GM12892 (cell line): Measurements from ENCODE around the gene CHST3.
"Not testable (repeated sequence)": the region's sequence is repeated elsewhere in the genome, so short reads cannot be mapped to it uniquely, and the experiment has no call there.

ENCODE experiments used
- DNase-seq: peaks from one replicate; pipeline ENCODE4 v3.0.0; 2011; ENCODE audit not compliant: insufficient read length
- FAIRE-seq: peaks from 2 replicates; lab custom pipeline; 2011; peaks lifted over from hg19 to GRCh38; lab: Jason Lieb, UNC
- POLR2A ChIP-seq: IDR thresholded peaks from 2 replicates; pipeline ENCODE4 v1.6.1; 2011; ENCODE audit warnings: low read depth, low read length, control low read depth
- POLR2AphosphoS5 ChIP-seq: IDR thresholded peaks from 2 replicates; pipeline ENCODE4 v1.6.1; 2011; ENCODE audit warnings: low read depth, low read length, control low read depth
- TAF1 ChIP-seq: IDR thresholded peaks from 2 replicates; pipeline ENCODE4 v1.6.1; 2011; ENCODE audit warnings: low read depth, mild to moderate bottlenecking, control low read depth, low read length, borderline replicate concordance

Gene CHST3

DNA sequence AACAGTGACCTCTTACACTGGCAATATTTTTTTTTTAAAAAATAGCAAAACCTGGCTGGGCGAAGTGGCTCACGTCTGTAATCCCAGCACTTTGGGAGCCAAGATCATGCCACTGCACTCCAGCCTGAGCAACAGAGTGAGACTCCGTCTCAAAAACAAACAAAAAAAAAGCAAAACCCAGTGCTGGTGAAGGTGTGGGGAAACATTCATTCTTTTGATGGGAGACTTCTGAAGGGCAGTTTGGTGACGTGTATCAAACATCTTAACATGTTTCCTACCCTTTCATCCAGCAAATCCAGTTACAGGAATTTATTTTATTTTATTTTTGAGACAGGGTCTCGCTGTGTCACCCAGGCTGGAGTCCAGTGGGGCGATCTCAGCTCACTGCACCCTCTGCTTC lies 58.0 kb downstream of the CHST3 start:
- FAIRE-seq, result no peak
- TF ChIP-seq POLR2A (no peak), POLR2AphosphoS5 (no peak), TAF1 (no peak)
- DNase-seq, result no peak

DNA sequence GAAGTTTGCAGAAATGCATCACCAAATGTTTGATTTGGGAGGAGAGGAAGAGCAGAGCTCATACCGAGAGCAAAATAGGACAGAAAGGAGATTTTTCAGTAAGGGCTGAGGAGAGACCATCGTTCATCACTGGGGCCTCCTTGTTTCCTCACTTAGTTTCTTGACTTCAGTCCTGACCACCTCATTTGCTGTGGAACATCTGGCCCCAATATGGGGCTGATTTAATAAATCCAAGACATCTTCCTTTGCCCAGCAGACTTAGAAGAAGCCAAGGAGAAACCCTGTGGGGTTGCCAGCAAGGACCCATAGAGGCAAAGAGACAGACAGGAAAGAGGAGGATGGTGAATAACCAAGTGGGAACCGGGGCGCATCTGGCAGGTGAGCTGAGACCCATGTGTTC lies 60.4 kb downstream of the CHST3 start:
- FAIRE-seq, result no peak
- TF ChIP-seq POLR2A, result no peak
- TF ChIP-seq POLR2AphosphoS5, result no peak
- TF ChIP-seq TAF1, result no peak
- DNase-seq, result no peak

DNA sequence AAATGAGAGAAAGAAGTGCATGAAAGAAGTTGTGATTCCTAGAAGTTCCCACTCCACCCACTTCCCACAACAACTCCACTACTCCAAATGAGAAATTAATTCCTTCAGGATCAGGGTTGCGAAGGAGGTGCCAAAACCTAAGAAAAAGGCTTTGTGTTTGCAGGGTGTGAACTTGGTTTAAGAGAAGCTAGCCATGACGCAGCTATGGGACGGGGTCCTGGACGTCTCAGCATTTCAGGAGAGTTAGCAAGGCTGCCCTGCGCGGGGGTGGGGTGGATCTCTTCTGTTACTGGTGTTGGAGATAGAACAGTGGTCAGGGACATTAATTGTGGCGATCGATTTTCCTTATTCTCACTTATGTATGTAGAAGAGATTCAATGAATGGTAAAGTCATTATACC lies 61.2 kb downstream of the CHST3 start:
- no peak for TF ChIP-seq POLR2AphosphoS5
- no peak for TF ChIP-seq TAF1
- TF ChIP-seq POLR2A, result no peak
- FAIRE-seq (no peak), DNase-seq (no peak)

DNA sequence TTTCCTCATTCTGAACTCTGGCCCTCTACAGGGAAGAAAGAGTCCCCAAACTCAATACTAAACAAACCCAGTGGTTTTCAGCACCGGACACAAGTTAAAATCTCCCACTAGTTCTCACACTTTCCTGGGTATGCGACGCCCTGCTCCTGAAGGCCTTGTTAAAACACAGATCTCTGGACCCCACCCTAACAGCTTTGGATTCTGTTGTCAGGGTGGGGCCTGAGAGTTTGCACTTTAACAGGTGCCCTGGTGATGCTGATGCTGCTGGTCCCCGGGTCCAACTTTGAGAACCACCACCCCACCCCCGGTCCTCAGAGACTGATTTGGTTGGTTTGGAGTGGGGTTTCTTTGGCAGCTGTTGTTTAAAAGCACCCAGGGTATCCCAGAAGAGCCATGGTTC lies 61.6 kb downstream of the CHST3 start:
- DNase-seq (no peak), FAIRE-seq (no peak)
- no peak for TF ChIP-seq TAF1

DNA sequence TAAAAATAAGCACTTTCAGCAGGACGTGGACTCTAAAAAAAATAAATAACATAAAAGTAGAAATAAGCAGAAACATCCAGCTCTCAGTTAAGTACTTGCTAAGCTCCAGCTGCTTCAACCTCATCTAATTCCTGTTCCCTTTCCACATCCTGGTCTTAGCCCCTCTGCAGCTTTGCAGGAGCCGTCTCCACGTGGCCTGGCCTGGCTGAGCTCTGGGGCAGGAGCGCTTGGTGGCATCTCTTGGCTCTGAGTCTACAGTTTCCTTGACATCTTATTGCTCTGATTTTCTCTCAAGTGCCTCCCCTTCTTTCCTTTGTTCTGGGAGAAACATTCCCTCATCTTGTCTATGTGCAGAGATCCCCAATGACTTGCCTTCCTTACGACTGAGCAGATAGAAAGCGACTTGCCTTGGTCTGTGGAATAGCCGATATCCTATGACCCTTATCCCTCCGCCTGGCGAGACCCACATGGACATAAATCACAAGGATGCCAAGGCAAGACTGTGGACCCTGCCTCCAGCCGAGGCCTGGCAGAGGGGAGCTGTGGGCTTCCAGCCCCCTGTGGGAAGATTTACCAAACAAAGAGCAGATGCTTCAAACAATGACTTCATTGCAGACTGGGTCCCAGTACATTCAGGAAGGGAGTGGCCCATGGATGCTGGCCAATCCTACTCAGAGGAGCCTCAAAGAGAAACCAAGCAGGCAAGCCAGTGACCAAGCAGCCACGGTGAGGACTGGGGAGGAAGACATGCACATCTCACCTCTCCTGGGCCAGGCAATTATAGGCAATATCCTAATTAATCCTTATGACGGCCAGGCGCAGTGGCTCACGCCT lies 62.3 kb downstream of the CHST3 start:
- TF ChIP-seq POLR2A (no peak), POLR2AphosphoS5 (no peak), TAF1 (no peak)
- FAIRE-seq (no peak), DNase-seq (no peak)

DNA sequence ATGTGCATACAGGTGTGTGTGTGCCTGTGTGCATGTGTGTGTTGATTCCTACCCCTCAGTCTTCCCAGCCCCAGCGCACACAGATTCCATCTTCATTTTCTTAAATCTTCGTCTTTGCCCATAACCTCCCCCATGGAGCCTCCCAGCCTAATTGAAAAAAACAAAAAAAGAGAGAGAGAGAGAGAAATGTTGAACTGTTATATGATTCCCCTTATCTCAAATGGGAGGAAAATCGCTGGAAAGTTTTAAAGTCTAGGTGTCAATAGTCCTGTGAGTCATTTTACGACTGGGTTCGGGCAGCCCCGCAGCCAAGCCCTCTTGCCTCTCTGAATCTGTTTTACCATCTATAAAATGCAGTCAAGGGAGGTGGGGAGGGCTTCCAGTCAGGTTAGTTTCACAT lies 63.3 kb downstream of the CHST3 start:
- no peak for TF ChIP-seq POLR2AphosphoS5
- DNase-seq, result no peak
- FAIRE-seq, result no peak

DNA sequence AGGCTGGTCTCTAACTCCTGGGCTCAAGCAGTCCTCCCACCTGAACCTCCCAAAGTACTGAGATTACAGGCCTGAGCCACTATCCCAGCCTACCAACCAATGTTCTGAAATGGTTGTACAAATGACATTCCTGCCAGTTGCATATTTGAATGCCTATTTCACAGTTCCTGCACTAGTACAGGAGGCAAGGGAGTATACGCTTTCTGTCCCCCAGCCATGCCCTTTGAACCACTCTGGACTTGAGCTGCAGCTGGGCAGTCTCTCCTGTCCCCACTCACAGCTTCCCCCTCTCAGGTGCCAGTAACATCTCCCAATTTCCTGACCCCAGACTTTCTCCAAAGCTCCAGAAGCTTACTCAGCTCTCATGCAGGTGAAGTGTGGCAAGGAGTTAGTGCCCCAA lies 65.2 kb downstream of the CHST3 start:
- TF ChIP-seq TAF1 (no peak), POLR2A (no peak), POLR2AphosphoS5 (no peak)
- no peak for DNase-seq
- FAIRE-seq, result no peak

DNA sequence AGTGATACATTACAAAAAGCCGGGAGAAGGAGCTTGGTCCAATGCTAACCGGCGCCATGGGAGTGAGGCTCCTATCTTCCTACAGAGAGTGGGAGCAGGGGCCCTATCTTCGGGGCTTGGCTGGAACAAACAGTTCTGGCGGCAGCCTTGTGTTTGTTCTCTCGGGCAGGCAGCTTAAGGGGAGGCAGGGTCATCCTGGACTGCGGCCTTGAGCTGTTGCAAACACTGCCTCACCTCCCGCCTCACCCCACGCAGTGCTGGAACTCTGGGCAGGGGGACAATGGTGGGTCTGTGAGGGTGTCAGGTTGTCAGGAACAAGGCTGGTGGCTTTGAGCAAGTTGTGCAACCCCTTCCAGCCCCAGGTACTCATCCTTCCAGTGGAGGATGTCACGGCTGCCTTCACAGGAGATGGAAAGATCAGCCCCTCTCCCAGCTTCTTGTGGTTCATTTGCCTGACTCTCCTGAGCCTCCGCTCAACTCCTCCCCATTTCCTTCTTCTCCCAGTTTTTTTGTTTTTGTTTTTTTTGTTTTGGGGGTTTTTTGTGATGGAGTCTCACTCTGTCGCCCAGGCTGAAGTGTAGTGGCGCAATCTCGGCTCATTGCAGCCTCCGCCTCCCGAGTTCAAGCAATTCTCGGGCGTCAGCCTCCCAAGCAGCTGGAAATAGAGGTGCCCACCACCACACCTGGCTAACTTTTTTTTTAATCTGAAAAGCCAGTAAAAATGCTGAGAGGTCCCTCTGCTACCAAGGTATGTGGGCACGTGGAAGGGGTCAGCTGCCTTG lies 66.8 kb downstream of the CHST3 start:
- no peak for TF ChIP-seq POLR2A
- TF ChIP-seq TAF1, result no peak
- no peak for TF ChIP-seq POLR2AphosphoS5
- FAIRE-seq, result no peak

DNA sequence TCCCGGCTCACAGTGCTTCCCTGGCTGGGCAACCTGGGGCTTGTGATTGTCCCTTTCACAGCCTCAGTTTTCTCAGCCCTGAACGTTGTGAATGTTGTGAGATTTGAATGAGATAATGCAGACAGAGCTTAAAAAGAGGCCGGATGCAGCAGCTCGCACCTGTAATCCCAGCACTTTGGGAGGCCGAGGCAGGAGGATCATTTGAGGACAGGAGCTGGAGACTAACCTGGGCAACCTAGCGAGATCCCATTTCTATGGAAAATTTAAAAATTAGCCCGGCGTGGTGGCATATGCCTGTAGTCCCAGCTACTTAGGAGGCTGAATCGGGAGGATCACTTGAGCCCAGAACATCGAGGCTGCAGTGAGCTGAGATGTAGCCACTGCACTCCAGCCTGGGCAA lies 67.5 kb downstream of the CHST3 start:
- FAIRE-seq (no peak), DNase-seq (no peak)
- no peak for TF ChIP-seq POLR2A
- no peak for TF ChIP-seq TAF1
- no peak for TF ChIP-seq POLR2AphosphoS5

More for the DNA sequence above, 66.8 kb downstream of the CHST3 start:
- DNase-seq, result no peak

DNA sequence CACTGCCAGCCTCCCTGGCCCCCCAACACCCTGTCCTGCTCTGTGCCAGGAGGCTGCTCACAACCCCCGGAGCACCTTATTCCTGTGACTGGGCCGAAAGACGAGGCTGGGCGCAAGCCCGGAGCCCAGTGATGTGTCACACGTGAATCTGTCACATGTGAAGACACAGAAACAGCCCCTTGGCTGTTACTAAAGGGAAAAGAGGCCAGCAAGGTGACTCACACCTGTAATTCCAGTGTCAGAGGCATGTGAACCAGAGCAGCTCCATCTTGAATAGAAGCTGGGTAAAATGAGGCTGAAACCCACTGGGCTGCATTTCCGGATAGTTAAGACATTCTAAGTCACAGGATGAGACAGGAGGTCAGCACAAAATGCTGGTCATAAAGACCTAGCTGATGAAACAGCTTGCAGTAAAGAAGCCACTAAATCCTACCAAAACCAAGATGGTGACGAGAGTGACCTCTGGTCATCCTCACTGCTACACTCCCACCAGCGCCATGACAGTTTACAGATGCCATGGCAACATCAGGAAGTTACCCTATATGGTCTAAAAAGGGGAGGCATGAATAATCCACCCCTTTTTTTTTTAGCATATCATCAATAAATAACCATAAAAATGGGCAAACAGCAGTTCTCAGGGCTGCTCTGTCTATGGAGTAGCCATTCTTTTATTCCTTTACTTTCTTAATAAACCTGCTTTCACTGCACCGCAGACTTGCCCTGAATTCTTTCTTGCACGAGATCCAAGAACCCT lies 68.4 kb downstream of the CHST3 start:
- not testable (repeated sequence) for FAIRE-seq

DNA sequence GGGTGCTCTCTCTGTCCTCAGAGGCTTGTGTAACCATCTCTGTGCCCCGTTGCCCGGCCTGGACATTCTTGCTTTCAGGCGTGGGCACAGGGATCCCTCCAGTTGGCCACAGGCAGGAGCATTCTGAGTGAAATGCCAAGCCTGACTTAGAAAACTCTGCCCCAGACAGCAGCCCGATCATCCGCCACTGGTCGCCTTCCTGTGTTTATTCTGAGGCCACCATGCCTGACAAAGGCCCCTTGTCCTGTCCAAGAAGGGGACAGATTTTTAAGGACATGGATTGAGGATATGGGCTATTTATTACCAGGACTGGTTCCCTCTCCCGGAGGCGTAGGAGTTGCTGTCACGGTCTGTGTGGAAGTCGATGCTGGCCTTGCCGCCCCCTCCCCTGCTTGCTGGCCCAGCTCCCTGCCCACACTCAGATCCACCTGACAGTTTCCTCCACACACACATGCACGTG lies 69.9 kb downstream of the CHST3 start:
- TF ChIP-seq POLR2A, result no peak
- TF ChIP-seq TAF1, result no peak
- TF ChIP-seq POLR2AphosphoS5, result no peak
- DNase-seq (no peak), FAIRE-seq (no peak)

More for the DNA sequence above, 68.4 kb downstream of the CHST3 start:
- DNase-seq, result not testable (repeated sequence)
